HG02943 (cell line): ENCODE measurements around the gene KERA.
"Not testable (repeated sequence)": the region's sequence is repeated elsewhere in the genome, so short reads cannot be mapped to it uniquely, and the experiment has no call there.

ENCODE experiments used
- ATAC-seq: cut with Tn5 transposase; IDR thresholded peaks from one replicate; pipeline ENCODE4 v1.9.1; 2021; ENCODE audit warnings: mild to moderate bottlenecking, low read depth, moderate library complexity; ENCODE audit not compliant: unreplicated experiment

Gene KERA

GRCh38 chr12:91057368-91058165 lies at the start of gene KERA:
Gene KERA, minus strand, starts transcription at chr12:91058024. Its CDS starts 1,743 bp downstream, at chr12:91056281.
- ATAC-seq = no peak

GRCh38 chr12:91106283-91106682 lies 48.5 kb upstream of the KERA start:
- no peak for ATAC-seq

- no peak for ATAC-seq
Measured at GRCh38 chr12:91105807-91106206, 48.0 kb upstream of the KERA start.

GRCh38 chr12:91104812-91105466 lies 47.1 kb upstream of the KERA start:
- no peak for ATAC-seq

GRCh38 chr12:91103624-91104023 lies 45.8 kb upstream of the KERA start:
- ATAC-seq = no peak

- no peak for ATAC-seq
Measured at GRCh38 chr12:91103101-91103500, 45.3 kb upstream of the KERA start.

- no peak for ATAC-seq
Measured at GRCh38 chr12:91100906-91101305, 43.1 kb upstream of the KERA start.

- no peak for ATAC-seq
Measured at GRCh38 chr12:91099836-91100235, 42.0 kb upstream of the KERA start.

- ATAC-seq = no peak
Measured at GRCh38 chr12:91099341-91099740, 41.5 kb upstream of the KERA start.

- no peak for ATAC-seq
Measured at GRCh38 chr12:91098941-91099340, 41.1 kb upstream of the KERA start.

- ATAC-seq = no peak
Measured at GRCh38 chr12:91098461-91098860, 40.6 kb upstream of the KERA start.

GRCh38 chr12:91094957-91095356 lies 37.1 kb upstream of the KERA start:
- no peak for ATAC-seq

- no peak for ATAC-seq
Measured at GRCh38 chr12:91094032-91094662, 36.3 kb upstream of the KERA start.

GRCh38 chr12:91093341-91093740 lies 35.5 kb upstream of the KERA start:
- ATAC-seq = no peak

- ATAC-seq = no peak
Measured at GRCh38 chr12:91091916-91092715, 34.3 kb upstream of the KERA start.

GRCh38 chr12:91089953-91090352 lies 32.1 kb upstream of the KERA start:
- not testable (repeated sequence) for ATAC-seq

GRCh38 chr12:91080041-91080440 lies 22.2 kb upstream of the KERA start:
- no peak for ATAC-seq

- no peak for ATAC-seq
Measured at GRCh38 chr12:91078501-91078900, 20.7 kb upstream of the KERA start.

GRCh38 chr12:91077228-91077954 lies 19.6 kb upstream of the KERA start:
- ATAC-seq = no peak

- ATAC-seq = no peak
Measured at GRCh38 chr12:91074851-91075250, 17.0 kb upstream of the KERA start.
